Activated CD8-positive, alpha-beta memory T cell treated with anti-CD3 and anti-CD28 coated beads, Interleukin-2, amount 10 ng/mL, durations not matched to agents 7 days and 5 days (primary cell): ENCODE results near the gene NBEAL1. TPM values are rescaled to one million over a fixed set of nuclear protein-coding genes. Genes with fewer than 3 reads are reported as not detected.
"Not testable (repeated sequence)": the region's sequence is repeated elsewhere in the genome, so short reads cannot be mapped to it uniquely, and the experiment has no call there.

ENCODE experiments used
- ATAC-seq: fragments of 150-1000 bp; cut with Tn5 transposase; one replicate; pipeline ENCODE4 v1.10.0; 2021; ENCODE audit warnings: moderate library complexity
- CTCF ChIA-PET: fragments of 350-600 bp; sonication (Branson Sonifier 250); formaldehyde crosslinking; loops from one replicate; lab custom pipeline; 2021; ENCODE audit warnings: antibody characterized with exemption; lab: Charles Lee
- DNase-seq: peaks from one replicate; pipeline ENCODE4 v3.0.0-alpha.2; 2020
- H3K27ac Mint-ChIP-seq: one replicate; pipeline ENCODE4 v1.8.0; 2021; ENCODE audit warnings: mild to moderate bottlenecking, mixed read lengths
- H3K27me3 Mint-ChIP-seq: one replicate; pipeline ENCODE4 v1.8.0; 2021; ENCODE audit warnings: mixed read lengths
- H3K36me3 Mint-ChIP-seq: one replicate; pipeline ENCODE4 v1.8.0; 2021; ENCODE audit warnings: mild to moderate bottlenecking, mixed read lengths
- H3K4me1 Mint-ChIP-seq: one replicate; pipeline ENCODE4 v1.8.0; 2021; ENCODE audit warnings: mixed read lengths
- H3K4me3 Mint-ChIP-seq: one replicate; pipeline ENCODE4 v1.8.0; 2021; ENCODE audit warnings: mild to moderate bottlenecking, moderate library complexity, mixed read lengths
- H3K9me3 Mint-ChIP-seq: one replicate; pipeline ENCODE4 v1.8.0; 2022; ENCODE audit warnings: low read depth, mixed read lengths
- total RNA-seq, 2 experiments: library from RNA; stranded (reverse); gene quantifications; one replicate each; pipeline ENCODE4 v1.2.3, GENCODE V29; 2021

Gene NBEAL1
- total RNA-seq, 2 experiments from 2014 or later = 9.9 to 16.6 TPM

- no peak overlapping the region for H3K4me3 Mint-ChIP-seq
- DNase-seq (no peak), ATAC-seq (no peak)
- H3K9me3 Mint-ChIP-seq = no peaks in the 10 kb centered on the region
- peaks cover 6% of the 10 kb centered on the region for H3K36me3 Mint-ChIP-seq
- CTCF ChIA-PET = interaction anchor here (1.4 kb wide), 1 partner anchor 9 kb away, joined by 3 read pairs; no protein-coding TSS in a partner anchor
- H3K27ac Mint-ChIP-seq = no peak overlapping the region
- no peaks in the 10 kb centered on the region for H3K27me3 Mint-ChIP-seq
- no peaks in the 10 kb centered on the region for H3K4me1 Mint-ChIP-seq
Observed at GRCh38 chr2:203167751-203168150, 153.1 kb downstream of the NBEAL1 start.

DNA sequence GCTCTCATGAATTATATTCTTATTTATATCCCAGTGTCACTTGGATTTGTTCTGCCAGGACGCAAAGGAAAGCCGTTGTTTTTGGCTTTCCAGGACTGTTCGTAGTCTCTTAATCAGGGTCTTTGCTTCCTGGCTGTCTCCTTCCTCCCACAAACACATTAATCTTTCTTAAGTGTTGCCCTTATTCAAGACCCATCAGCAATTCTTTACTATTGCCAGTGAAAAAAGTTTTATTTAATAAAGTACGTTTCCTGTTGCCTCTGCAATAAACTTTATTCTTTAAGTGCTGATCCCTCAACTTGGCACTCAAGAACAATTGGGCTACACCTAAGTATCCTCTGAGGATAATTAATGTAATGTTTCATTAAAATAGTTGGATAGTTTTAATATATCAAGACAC lies 155.8 kb downstream of the NBEAL1 start:
- ATAC-seq (no peak), DNase-seq (no peak)
- CTCF ChIA-PET = no interaction called here
- H3K27me3 Mint-ChIP-seq = no peaks in the 10 kb centered on the region
- H3K36me3 Mint-ChIP-seq = peaks cover 7% of the 10 kb centered on the region
- H3K4me3 Mint-ChIP-seq = no peak overlapping the region
- H3K4me1 Mint-ChIP-seq = no peaks in the 10 kb centered on the region
- no peaks in the 10 kb centered on the region for H3K9me3 Mint-ChIP-seq
- no peak overlapping the region for H3K27ac Mint-ChIP-seq

DNA sequence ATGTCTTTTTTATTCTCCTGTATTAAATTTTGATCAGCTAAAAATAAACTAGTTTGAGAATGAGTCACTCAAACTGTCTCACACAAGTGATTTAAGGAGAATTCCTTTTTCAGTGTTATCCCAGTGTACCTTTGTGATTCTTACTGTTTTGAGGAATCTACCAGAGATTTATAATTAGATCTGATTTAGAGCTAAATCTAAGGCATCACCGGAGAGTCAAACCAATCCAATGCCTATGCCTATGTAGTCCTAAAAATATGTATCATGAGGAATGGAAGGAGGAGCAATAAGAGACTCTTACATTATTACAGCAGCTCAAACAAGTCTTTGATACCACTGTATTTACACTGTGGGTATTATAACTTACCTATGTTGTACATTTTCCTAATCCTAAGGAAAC lies 160.7 kb downstream of the NBEAL1 start:
- H3K4me3 Mint-ChIP-seq = no peak overlapping the region
- no peaks in the 10 kb centered on the region for H3K9me3 Mint-ChIP-seq
- peaks cover 6% of the 10 kb centered on the region for H3K36me3 Mint-ChIP-seq
- no peak overlapping the region for H3K27ac Mint-ChIP-seq
- H3K4me1 Mint-ChIP-seq = peaks cover 4% of the 10 kb centered on the region
- CTCF ChIA-PET = interaction anchor here (1.1 to 1.8 kb wide), 2 partner anchors 13 to 64 kb away, joined by 3 to 4 read pairs; no protein-coding TSS in a partner anchor
- H3K27me3 Mint-ChIP-seq = no peaks in the 10 kb centered on the region
- ATAC-seq (no peak), DNase-seq (no peak)

DNA sequence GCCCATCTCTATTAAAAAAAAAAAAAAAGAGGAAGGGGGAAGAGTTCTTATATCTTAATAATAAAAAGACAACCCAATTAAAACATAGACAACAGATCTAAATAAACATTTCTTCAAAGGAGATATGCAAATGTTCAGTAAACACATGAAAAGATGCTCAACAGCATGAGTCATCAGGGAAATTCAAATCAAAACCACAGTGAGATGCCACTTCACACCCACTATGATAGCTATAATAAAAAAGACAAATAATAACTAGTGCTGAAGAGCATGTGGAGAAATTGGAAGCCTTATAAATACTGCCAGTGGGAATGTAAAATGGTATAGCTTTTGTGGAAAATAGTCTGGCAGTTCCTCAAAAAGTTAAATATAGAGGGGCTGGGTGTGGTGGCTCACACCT lies 162.7 kb downstream of the NBEAL1 start:
- CTCF ChIA-PET = interaction anchor here (0.8 kb wide), 1 partner anchor 9 kb away, joined by 3 read pairs; no protein-coding TSS in a partner anchor

DNA sequence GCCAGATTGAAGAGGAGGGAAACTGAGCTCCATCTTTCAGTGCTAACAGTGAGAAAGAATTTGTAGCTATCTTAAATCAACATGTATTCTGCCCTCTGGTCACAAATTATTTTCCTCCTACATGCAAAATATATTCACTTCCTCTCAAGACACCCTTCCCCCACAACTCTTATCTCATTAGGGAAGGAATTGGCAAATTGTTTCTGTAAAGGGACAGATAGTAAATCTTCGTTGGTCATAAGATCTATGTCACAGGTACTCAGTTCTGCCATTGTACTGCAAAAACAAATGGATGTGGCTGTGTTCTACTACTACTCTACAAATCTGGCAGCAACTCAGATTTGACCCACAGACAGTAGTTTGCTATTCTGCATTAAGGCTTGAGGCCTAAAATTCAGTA lies 171.2 kb downstream of the NBEAL1 start:
- ATAC-seq = no peak
- DNase-seq = no peak
- CTCF ChIA-PET = no interaction called here
- Mint-ChIP-seq H3K4me1 (no peaks in the 10 kb centered on the region), H3K27me3 (no peaks in the 10 kb centered on the region), H3K4me3 (no peak overlapping the region), H3K9me3 (no peaks in the 10 kb centered on the region), H3K36me3 (peaks cover 9% of the 10 kb centered on the region), H3K27ac (no peak overlapping the region)

More for the DNA sequence above, 162.7 kb downstream of the NBEAL1 start:
- Mint-ChIP-seq H3K27me3 (no peaks in the 10 kb centered on the region), H3K9me3 (no peaks in the 10 kb centered on the region), H3K4me1 (peaks cover 4% of the 10 kb centered on the region), H3K36me3 (peaks cover 6% of the 10 kb centered on the region), H3K4me3 (no peak overlapping the region), H3K27ac (no peak overlapping the region)
- ATAC-seq (no peak), DNase-seq (no peak)

- DNase-seq, H3K9me3 Mint-ChIP-seq, H3K27ac Mint-ChIP-seq, ATAC-seq, CTCF ChIA-PET, H3K27me3 Mint-ChIP-seq, H3K4me3 Mint-ChIP-seq, H3K4me1 Mint-ChIP-seq: not testable (repeated sequence)
- H3K36me3 Mint-ChIP-seq = peaks cover 13% of the 10 kb centered on the region
Observed at GRCh38 chr2:203190547-203190946, 175.9 kb downstream of the NBEAL1 start.

- H3K27me3 Mint-ChIP-seq, H3K4me3 Mint-ChIP-seq, H3K27ac Mint-ChIP-seq, ATAC-seq, H3K4me1 Mint-ChIP-seq, H3K9me3 Mint-ChIP-seq, DNase-seq: not testable (repeated sequence)
- H3K36me3 Mint-ChIP-seq = peaks cover 12% of the 10 kb centered on the region
- CTCF ChIA-PET = interaction anchor here (1.3 kb wide), 1 partner anchor 36 kb away, joined by 4 read pairs; no protein-coding TSS in a partner anchor
Observed at GRCh38 chr2:203191026-203191425, 176.4 kb downstream of the NBEAL1 start.

DNA sequence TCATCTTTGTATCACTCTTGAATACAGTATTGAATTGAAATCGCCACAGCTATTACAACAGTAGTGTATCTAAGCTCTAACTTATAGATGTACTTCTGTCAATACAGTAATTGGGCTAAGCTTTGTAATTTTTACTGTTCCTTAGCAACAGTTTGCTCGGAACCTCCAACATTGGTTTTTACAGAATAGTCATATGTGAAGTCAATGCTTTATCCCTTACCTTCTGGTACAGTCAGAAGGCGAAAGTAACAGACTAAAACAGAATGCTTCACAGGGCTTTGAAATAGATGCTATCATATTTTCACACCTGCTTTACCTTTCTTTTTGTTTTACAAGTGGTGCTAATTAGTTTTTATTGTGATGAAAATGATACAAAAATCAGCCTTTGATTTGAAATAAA lies 177.3 kb downstream of the NBEAL1 start:
- H3K36me3 Mint-ChIP-seq = peaks cover 12% of the 10 kb centered on the region
- H3K4me3 Mint-ChIP-seq = no peak overlapping the region
- no peaks in the 10 kb centered on the region for H3K27me3 Mint-ChIP-seq
- CTCF ChIA-PET = interaction anchor here (1.3 kb wide), 1 partner anchor 35 kb away, joined by 4 read pairs; no protein-coding TSS in a partner anchor
- no peak overlapping the region for H3K27ac Mint-ChIP-seq
- DNase-seq = no peak
- no peaks in the 10 kb centered on the region for H3K9me3 Mint-ChIP-seq
- no peaks in the 10 kb centered on the region for H3K4me1 Mint-ChIP-seq
- ATAC-seq = peak; percentile 30

- Mint-ChIP-seq H3K36me3 (peaks cover 6% of the 10 kb centered on the region), H3K9me3 (no peaks in the 10 kb centered on the region), H3K27me3 (no peaks in the 10 kb centered on the region), H3K27ac (no peak overlapping the region), H3K4me1 (no peaks in the 10 kb centered on the region), H3K4me3 (no peak overlapping the region)
- ATAC-seq (no peak), DNase-seq (no peak)
- CTCF ChIA-PET = no interaction called here
Observed at GRCh38 chr2:203195331-203196036, 180.8 kb downstream of the NBEAL1 start.

DNA sequence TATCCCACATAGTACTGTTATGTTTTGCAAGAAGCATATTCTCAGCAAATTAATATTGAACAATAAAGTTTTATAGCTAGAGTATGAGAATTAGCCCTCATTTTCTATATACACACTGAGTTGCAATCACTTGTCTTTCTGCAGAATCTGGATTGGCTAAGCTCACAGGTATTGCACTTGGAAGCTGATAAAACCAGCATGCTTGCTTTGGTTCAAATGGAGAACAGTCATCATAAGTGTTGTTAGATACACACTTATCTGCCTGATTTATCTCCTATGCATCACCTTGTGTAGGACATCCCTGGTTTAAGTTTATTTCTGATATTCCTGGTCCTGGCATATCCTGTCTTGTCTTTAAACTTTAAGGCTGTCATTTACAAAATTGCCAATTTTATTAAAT lies 186.2 kb downstream of the NBEAL1 start:
- CTCF ChIA-PET = no interaction called here
- ATAC-seq (no peak), DNase-seq (no peak)
- Mint-ChIP-seq H3K27me3 (no peaks in the 10 kb centered on the region), H3K27ac (no peak overlapping the region), H3K36me3 (no peaks in the 10 kb centered on the region), H3K4me3 (no peak overlapping the region), H3K9me3 (no peaks in the 10 kb centered on the region), H3K4me1 (no peaks in the 10 kb centered on the region)

DNA sequence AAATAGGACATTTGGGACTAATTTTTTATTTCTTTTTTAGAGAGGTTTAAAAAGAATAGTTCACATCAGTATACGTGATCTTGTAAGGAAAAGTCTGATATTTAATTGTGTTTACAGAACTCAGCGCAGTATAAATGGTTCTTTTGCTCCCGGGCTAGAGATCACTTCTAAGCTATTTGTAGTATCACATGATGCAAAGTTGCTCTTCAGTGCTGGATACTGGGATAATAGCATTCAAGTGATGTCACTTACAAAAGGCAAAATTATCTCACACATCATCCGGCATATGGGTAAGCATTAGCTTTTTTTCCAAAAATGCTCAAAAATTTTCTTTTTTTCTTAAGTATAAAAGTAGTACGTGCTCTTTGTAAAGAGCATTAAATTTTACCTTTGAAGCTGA lies 186.8 kb downstream of the NBEAL1 start:
- CTCF ChIA-PET = no interaction called here
- no peak overlapping the region for H3K27ac Mint-ChIP-seq

GRCh38 chr2:203209538-203209937 lies 194.9 kb downstream of the NBEAL1 start:
- no peaks in the 10 kb centered on the region for H3K27me3 Mint-ChIP-seq
- ATAC-seq = no peak

More for the DNA sequence above, 186.8 kb downstream of the NBEAL1 start:
- DNase-seq = no peak
- Mint-ChIP-seq H3K9me3 (no peaks in the 10 kb centered on the region), H3K4me3 (no peak overlapping the region), H3K4me1 (no peaks in the 10 kb centered on the region), H3K36me3 (no peaks in the 10 kb centered on the region), H3K27me3 (no peaks in the 10 kb centered on the region)
- ATAC-seq = no peak

DNA sequence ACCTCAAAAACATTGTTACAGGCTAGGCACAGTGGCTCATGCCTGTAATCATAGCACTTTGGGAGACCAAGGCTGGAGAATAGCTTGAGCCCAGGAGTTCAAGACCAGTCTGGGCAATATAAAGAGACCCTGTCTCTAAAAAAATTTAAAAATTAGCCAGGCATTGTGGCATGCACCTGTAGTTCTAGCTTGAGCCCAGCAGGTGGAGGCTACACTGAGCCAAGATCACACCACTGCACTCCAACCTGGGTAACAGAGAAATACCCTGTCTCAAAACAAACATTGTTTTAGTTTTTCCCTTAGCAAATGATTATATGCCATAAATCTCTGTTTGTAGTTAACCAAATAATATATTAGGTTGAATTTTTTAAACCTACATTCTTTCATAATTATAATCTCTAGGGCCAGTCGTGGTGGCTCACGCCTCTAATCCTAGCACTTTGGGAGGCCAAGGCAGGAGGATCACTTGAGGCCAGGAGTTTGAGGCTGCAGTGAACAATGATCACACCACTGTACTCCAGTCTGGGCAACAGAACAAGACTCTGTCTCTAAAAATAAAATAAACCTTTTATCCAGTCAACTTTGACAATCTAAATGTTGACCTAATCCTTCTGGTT lies 210.9 kb downstream of the NBEAL1 start:
- H3K4me3 Mint-ChIP-seq = no peak overlapping the region
- ATAC-seq (peak; percentile 57), DNase-seq (no peak)
- no peak overlapping the region for H3K27ac Mint-ChIP-seq
- H3K27me3 Mint-ChIP-seq = no peaks in the 10 kb centered on the region
- no peaks in the 10 kb centered on the region for H3K36me3 Mint-ChIP-seq
- no peaks in the 10 kb centered on the region for H3K4me1 Mint-ChIP-seq
- H3K9me3 Mint-ChIP-seq = peaks cover 2% of the 10 kb centered on the region
- CTCF ChIA-PET = interaction anchor here (0.6 to 2.3 kb wide), 10 partner anchors 7 to 685 kb away, joined by 3 to 11 read pairs (median 3); no protein-coding TSS in a partner anchor

More at GRCh38 chr2:203209538-203209937, 194.9 kb downstream of the NBEAL1 start:
- CTCF ChIA-PET = no interaction called here
- no peak overlapping the region for H3K4me3 Mint-ChIP-seq
- H3K9me3 Mint-ChIP-seq = no peaks in the 10 kb centered on the region
- H3K27ac Mint-ChIP-seq = no peak overlapping the region
- no peak for DNase-seq
- H3K36me3 Mint-ChIP-seq = no peaks in the 10 kb centered on the region
- H3K4me1 Mint-ChIP-seq = peaks cover 1% of the 10 kb centered on the region

GRCh38 chr2:203229674-203230073 lies 215.0 kb downstream of the NBEAL1 start:
- CTCF ChIA-PET = not testable (repeated sequence)

More at GRCh38 chr2:203229674-203230073, 215.0 kb downstream of the NBEAL1 start:
- not testable (repeated sequence) for DNase-seq, H3K4me1 Mint-ChIP-seq, H3K9me3 Mint-ChIP-seq, H3K27ac Mint-ChIP-seq, ATAC-seq, H3K27me3 Mint-ChIP-seq, H3K36me3 Mint-ChIP-seq, H3K4me3 Mint-ChIP-seq
